Fibroblast of the aortic adventitia (primary cell): ENCODE data around the gene MX1. TPM values are rescaled to one million over a fixed set of nuclear protein-coding genes. Genes with fewer than 3 reads are reported as not detected.
"Not testable (repeated sequence)": the region's sequence is repeated elsewhere in the genome, so short reads cannot be mapped to it uniquely, and the experiment has no call there.

Experiments used
- DNase-seq: peaks from one replicate; pipeline ENCODE4 v3.0.0-alpha.2; 2010; ENCODE audit warnings: low read depth
- H3K4me3 ChIP-seq: 2 replicates; pipeline ENCODE4 v1.5.1; 2011; ENCODE audit warnings: low read depth, mild to moderate bottlenecking, control low read depth, low read length, moderate library complexity
- total RNA-seq: library from RNA; depleted of rRNA; stranded (reverse); fragments of >200 nt; gene quantifications from 2 replicates; pipeline ENCODE4 v1.2.3, GENCODE V29; 2012; ENCODE audit warnings: low replicate concordance
- TF ChIP-seq, protein P1 (sequence below): IDR thresholded peaks from 2 replicates; pipeline ENCODE4 v1.5.1; 2011; ENCODE audit warnings: mild to moderate bottlenecking, low read length, control low read depth, inconsistent platforms; ENCODE audit not compliant: insufficient read depth

Gene MX1
- total RNA-seq, 1 donor = 3.2 TPM

DNA sequence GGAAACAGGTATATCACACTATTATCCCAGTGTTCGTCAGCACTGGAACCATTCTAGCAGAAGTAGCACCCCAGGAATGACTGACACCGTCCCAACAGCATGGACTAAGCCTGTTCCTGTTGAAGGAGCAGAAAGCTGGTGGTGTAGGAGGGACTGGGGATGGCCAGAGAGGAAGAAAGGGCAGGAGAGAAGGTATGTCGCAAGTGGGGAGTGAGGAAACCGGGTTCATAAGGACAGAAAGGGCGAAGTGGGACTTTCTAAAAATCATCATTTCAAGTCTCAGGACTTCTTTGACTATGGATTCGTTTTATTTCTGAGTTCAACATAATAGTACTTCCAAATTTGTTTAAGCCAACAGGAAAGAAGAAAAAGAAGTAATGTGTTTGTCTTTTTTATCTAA is 19.7 kb upstream of the MX1 start:
- no peak for DNase-seq
- TF ChIP-seq, protein P1, sequence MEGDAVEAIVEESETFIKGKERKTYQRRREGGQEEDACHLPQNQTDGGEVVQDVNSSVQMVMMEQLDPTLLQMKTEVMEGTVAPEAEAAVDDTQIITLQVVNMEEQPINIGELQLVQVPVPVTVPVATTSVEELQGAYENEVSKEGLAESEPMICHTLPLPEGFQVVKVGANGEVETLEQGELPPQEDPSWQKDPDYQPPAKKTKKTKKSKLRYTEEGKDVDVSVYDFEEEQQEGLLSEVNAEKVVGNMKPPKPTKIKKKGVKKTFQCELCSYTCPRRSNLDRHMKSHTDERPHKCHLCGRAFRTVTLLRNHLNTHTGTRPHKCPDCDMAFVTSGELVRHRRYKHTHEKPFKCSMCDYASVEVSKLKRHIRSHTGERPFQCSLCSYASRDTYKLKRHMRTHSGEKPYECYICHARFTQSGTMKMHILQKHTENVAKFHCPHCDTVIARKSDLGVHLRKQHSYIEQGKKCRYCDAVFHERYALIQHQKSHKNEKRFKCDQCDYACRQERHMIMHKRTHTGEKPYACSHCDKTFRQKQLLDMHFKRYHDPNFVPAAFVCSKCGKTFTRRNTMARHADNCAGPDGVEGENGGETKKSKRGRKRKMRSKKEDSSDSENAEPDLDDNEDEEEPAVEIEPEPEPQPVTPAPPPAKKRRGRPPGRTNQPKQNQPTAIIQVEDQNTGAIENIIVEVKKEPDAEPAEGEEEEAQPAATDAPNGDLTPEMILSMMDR = no peak
- H3K4me3 ChIP-seq = no peak overlapping the region

DNA sequence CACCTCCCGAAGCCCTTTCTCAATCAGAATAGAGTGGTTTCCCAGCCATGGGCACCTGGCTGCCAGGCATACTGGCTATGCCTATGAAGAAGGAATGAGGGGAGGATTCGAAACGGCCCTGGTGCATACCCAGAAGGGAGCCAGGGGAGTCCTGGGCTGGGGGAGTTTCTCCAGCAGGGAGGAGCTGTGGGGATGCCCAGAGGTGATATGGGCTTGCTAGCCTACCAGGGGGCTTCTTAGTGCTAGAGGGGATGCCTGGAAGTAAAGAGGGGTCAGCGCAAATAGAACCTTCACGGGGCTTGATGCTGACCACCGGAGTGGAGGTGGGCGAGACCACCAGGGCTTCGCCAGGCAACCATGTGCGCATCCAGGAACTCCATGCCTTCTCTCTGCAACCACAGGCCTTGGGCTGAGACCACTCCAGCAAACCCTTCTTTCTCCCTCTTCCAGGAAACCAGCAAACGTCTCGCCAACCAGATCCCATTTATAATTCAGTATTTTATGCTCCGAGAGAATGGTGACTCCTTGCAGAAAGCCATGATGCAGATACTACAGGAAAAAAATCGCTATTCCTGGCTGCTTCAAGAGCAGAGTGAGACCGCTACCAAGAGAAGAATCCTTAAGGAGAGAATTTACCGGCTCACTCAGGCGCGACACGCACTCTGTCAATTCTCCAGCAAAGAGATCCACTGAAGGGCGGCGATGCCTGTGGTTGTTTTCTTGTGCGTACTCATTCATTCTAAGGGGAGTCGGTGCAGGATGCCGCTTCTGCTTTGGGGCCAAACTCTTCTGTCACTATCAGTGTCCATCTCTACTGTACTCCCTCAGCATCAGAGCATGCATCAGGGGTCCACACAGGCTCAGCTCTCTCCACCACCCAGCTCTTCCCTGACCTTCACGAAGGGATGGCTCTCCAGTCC is 18.2 kb upstream of the MX1 start:
- TF ChIP-seq, protein P1 = no peak
- H3K4me3 ChIP-seq = no peak overlapping the region
- no peak for DNase-seq

DNA sequence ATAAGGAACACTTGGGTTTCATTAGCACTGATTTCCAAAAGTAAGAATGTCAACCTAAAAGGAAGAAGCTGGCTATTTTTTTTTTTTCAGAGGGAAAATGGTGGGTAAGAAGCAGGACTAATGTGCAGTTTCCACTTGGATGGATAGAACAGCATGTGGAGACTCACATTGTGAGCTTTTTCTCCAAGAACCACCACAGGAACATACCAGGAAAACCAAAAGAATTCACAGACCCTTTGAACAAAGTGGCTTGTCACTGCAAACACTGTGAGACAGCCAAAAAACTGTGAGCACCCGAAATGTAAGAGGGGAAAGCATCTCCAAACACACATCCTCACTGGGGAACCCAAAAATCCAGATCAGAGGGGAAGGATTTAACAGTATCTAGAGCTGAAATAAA is 15.7 kb upstream of the MX1 start:
- no peak overlapping the region for H3K4me3 ChIP-seq
- TF ChIP-seq, protein P1 = no peak
- no peak for DNase-seq

DNA sequence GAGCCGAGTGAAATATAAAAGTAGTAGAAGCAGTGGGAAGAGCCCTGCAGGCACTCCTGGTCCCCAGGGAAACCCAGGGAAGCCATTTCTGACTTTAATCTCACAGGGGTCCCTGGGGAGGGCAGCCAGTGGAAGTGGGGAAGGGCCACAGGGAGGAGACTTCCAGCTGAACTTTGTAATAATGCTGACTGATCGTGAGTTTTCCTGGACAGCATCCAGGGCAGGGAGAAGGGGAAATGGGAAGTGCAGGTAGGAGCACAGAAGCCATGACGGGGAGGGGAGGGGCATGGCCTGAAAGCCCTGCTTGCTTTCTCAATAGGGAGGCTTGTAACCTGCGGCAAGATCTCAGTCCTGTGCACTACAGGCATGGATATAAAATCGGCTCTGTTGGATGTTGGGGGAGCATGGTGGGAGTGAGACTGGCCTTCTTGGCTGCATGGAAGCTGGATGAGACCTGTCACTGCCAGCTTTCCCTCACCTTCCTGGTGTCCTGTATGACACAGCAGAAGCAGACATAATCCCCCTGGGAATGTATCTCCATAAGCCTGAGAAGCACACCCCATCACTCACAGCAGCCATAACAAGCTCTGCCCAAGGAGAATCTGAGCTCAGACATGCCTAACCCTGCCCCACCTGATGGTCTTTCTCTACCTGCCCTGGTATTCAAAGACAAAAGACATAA is 15.1 kb upstream of the MX1 start:
- no peak overlapping the region for H3K4me3 ChIP-seq
- no peak for DNase-seq
- TF ChIP-seq, protein P1 = no peak

DNA sequence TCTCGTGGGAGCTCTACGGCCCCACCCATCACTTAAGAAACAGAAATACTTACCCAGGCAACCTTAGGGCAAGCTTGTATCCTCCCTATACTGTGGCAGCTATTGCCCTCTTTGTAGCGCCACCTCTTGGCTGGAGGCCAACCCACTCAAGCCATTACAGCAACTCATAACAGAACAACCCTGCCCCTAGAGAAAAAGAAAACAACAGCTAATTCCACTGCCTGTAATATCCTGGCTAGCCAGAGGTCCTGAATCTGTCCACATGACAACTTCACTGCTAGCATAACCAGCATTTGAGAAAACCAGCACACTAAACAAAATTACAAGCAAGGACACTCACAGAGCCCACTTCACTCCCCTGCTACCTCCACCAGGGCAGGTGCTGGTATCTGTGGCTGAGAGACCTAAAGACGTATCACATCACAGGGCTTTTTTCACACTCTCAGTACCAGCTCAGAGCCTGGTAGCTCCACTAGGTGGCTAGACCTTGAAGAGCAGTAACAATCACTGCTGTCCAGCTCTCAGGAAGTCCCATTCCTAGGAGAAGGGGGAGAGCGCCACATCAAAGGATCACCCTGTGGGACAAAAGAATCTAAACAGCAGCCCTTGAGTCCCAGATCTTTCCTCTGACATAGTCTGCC is 14.5 kb upstream of the MX1 start:
- TF ChIP-seq, protein P1 = no peak
- H3K4me3 ChIP-seq = no peak overlapping the region
- no peak for DNase-seq

DNA sequence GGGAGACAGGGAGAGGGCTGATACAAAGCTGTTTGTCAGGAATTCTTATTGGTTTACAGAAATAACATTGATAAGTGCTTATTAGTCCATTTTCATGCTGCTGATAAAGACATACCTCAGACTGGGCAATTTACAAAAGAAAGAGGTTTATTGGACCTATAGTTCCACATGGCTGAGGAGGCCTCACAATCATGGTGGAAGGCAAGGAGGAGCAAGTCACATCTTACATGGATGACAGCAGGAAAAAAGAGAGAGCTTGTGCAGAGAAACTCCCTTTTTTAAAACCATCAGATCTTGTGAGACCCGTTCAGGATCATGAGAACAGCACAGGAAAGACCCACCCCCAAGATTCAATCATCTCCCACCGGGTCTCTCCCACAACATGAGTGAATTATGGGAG is 8.5 kb upstream of the MX1 start:
- not testable (repeated sequence) for DNase-seq

DNA sequence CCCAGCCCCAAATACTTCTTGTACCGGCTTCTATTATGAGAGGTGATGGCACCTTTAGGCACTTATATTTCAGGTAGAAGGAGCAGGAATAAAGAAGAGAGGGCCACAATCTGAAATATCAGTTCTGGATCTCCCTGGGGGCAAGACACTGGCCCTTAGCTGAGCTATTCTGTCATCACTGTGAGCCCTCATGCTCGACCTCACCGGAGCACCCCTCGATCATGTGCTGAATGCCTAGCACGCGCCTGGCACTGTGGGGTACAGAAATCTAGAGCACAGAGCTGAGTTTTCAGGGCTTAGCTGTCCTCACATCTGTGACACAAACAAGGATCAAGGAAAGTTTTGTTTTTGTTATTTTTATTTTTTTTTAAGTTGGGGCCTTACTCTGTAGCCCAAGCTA is 7.6 kb upstream of the MX1 start:
- TF ChIP-seq, protein P1 = no peak
- no peak overlapping the region for H3K4me3 ChIP-seq
- DNase-seq = no peak

More for the DNA sequence above, 8.5 kb upstream of the MX1 start:
- H3K4me3 ChIP-seq = not testable (repeated sequence)
